ENCODE data around the gene SIRPG. TPM values are rescaled to one million over a fixed set of nuclear protein-coding genes. Genes with fewer than 3 reads are reported as not detected.
A peak's percentile ranks its signal among the peaks of the same experiment; 100 is the strongest.

Gene SIRPG
- total and polyA plus RNA-seq, 2 of the 13 experiments (the other 11 are each of a cell fraction or from before 2014, with no cell fraction given) = not detected

DNA sequence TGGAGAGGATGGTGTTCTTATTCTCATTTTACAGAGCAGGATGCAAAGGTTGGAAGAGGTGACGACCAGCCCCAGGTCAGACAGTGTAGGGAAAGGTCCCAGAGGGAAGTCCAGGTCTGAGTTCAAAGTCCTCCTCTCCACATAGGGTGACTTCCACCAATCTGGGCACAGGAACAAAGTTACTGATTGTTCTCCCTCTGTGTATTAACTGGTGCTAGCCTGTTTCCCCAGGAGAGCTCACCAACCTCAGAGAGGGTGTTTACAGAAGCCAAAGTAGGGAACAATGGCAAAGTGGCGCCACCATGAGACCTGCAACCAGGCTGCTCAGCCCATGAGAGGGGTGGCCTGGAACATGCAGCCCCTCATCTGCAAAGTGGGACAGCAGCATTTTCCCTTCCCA, 21.0 kb downstream of the SIRPG start (continued):
- TF ChIP-seq USF2 (IDR thresholded peaks at IDR 0.05; ENCODE audit: low read depth, low read length) (no peak), USF2 (CRISPR knock-in tag; IDR thresholded peaks at IDR 0.05; ENCODE audit: borderline replicate concordance) (no peak), ZNF639 (CRISPR knock-in tag; conservative IDR thresholded peaks at IDR 0.05) (no peak), KMT2B (CRISPR knock-in tag; IDR thresholded peaks at IDR 0.05) (0 out of 2 replicates have a peak, but pooled peaks have one; percentile 25), FLYWCH1 (CRISPR knock-in tag; IDR thresholded peaks at IDR 0.05) (no peak), IKZF4 (CRISPR knock-in tag; IDR thresholded peaks at IDR 0.05; ENCODE audit: borderline replicate concordance, low read depth, not compliant biosample characterization) (no peak), MTERF4 (CRISPR knock-in tag; IDR thresholded peaks at IDR 0.05) (no peak), SP5 (CRISPR knock-in tag; IDR thresholded peaks at IDR 0.05; ENCODE audit: borderline replicate concordance, low read depth) (no peak), EEA1 (CRISPR knock-in tag; IDR thresholded peaks at IDR 0.05; ENCODE audit: borderline replicate concordance) (no peak), U2AF2 (IDR thresholded peaks at IDR 0.05; ENCODE audit: low read depth, low read length) (no peak), ZNF510 (CRISPR knock-in tag; IDR thresholded peaks at IDR 0.05; ENCODE audit: low read depth) (no peak), ZNF383 (CRISPR knock-in tag; IDR thresholded peaks at IDR 0.05; ENCODE audit: borderline replicate concordance) (no peak), ZFP1 (CRISPR knock-in tag; IDR thresholded peaks at IDR 0.05) (peak; percentile 61; the same call in 1 of the 2 replicates), ZC3H4 (CRISPR knock-in tag; IDR thresholded peaks at IDR 0.05; ENCODE audit: borderline replicate concordance) (no peak), ZNF781 (CRISPR knock-in tag; IDR thresholded peaks at IDR 0.05; ENCODE audit: borderline replicate concordance, not compliant biosample characterization) (no peak), ZNF430 (CRISPR knock-in tag; IDR thresholded peaks at IDR 0.05) (no peak), TEAD2 (CRISPR knock-in tag; IDR thresholded peaks at IDR 0.05) (no peak), HDAC2 (CRISPR knock-in tag; IDR thresholded peaks at IDR 0.05) (peak; percentile 84), GZF1 (CRISPR knock-in tag; IDR thresholded peaks at IDR 0.05) (no peak), ZNF550 (CRISPR knock-in tag; IDR thresholded peaks at IDR 0.05; ENCODE audit: borderline replicate concordance) (no peak)
- TF ChIP-seq, protein P1, sequence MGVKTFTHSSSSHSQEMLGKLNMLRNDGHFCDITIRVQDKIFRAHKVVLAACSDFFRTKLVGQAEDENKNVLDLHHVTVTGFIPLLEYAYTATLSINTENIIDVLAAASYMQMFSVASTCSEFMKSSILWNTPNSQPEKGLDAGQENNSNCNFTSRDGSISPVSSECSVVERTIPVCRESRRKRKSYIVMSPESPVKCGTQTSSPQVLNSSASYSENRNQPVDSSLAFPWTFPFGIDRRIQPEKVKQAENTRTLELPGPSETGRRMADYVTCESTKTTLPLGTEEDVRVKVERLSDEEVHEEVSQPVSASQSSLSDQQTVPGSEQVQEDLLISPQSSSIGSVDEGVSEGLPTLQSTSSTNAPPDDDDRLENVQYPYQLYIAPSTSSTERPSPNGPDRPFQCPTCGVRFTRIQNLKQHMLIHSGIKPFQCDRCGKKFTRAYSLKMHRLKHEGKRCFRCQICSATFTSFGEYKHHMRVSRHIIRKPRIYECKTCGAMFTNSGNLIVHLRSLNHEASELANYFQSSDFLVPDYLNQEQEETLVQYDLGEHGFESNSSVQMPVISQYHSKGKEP (CRISPR knock-in tag; IDR thresholded peaks at IDR 0.05) = no peak
- TF ChIP-seq, protein P2, sequence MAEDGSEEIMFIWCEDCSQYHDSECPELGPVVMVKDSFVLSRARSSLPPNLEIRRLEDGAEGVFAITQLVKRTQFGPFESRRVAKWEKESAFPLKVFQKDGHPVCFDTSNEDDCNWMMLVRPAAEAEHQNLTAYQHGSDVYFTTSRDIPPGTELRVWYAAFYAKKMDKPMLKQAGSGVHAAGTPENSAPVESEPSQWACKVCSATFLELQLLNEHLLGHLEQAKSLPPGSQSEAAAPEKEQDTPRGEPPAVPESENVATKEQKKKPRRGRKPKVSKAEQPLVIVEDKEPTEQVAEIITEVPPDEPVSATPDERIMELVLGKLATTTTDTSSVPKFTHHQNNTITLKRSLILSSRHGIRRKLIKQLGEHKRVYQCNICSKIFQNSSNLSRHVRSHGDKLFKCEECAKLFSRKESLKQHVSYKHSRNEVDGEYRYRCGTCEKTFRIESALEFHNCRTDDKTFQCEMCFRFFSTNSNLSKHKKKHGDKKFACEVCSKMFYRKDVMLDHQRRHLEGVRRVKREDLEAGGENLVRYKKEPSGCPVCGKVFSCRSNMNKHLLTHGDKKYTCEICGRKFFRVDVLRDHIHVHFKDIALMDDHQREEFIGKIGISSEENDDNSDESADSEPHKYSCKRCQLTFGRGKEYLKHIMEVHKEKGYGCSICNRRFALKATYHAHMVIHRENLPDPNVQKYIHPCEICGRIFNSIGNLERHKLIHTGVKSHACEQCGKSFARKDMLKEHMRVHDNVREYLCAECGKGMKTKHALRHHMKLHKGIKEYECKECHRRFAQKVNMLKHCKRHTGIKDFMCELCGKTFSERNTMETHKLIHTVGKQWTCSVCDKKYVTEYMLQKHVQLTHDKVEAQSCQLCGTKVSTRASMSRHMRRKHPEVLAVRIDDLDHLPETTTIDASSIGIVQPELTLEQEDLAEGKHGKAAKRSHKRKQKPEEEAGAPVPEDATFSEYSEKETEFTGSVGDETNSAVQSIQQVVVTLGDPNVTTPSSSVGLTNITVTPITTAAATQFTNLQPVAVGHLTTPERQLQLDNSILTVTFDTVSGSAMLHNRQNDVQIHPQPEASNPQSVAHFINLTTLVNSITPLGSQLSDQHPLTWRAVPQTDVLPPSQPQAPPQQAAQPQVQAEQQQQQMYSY (CRISPR knock-in tag; IDR thresholded peaks at IDR 0.05) = no peak
